Muscle layer of duodenum (tissue), 2 donors: ENCODE measurements around the gene OLFM1.

ENCODE experiments used
- H3K27ac ChIP-seq: one replicate; pipeline ENCODE4 v1.7.0; 2013; ENCODE audit warnings: mild to moderate bottlenecking, low read length
- H3K27me3 ChIP-seq: one replicate; pipeline ENCODE4 v1.7.0; 2013; ENCODE audit warnings: low read depth, mild to moderate bottlenecking, control low read depth, low read length
- H3K36me3 ChIP-seq, 2 donors: one replicate each; pipeline ENCODE4 v1.7.0; 2013; ENCODE audit warnings: low read length in 2 of 2, control low read depth in 1 of 2, mild to moderate bottlenecking in 1 of 2; ENCODE audit not compliant: insufficient read depth in 2 of 2, control insufficient read depth in 1 of 2
- H3K4me1 ChIP-seq, 2 donors: one replicate each; pipeline ENCODE4 v1.7.0; 2013; ENCODE audit warnings: low read length in 2 of 2, mild to moderate bottlenecking in 2 of 2, control low read depth in 1 of 2, moderate library complexity in 1 of 2; ENCODE audit not compliant: insufficient read depth in 2 of 2, control insufficient read depth in 1 of 2
- H3K4me3 ChIP-seq, 2 donors: one replicate each; pipeline ENCODE4 v1.7.0; 2013; ENCODE audit warnings: low read length in 2 of 2, low read depth in 1 of 2, mild to moderate bottlenecking in 1 of 2
- H3K9me3 ChIP-seq, 2 donors: one replicate each; pipeline ENCODE4 v1.7.0; 2013; ENCODE audit warnings: low read length in 2 of 2, control low read depth in 1 of 2, mild to moderate bottlenecking in 1 of 2; ENCODE audit not compliant: control insufficient read depth in 1 of 2
- donor health status: healthy.

OLFM1 gene

GRCh38 chr9:135165756-135166519 lies 78.5 kb downstream of the OLFM1 start:
- Histone ChIP-seq H3K27me3 (peaks cover 4% of the 10 kb centered on the region), H3K27ac (no peak overlapping the region), H3K36me3 (no peaks in the 10 kb centered on the region), H3K4me1 (no peaks in the 10 kb centered on the region), H3K4me3 (no peak overlapping the region), H3K9me3 (no peaks in the 10 kb centered on the region)

DNA sequence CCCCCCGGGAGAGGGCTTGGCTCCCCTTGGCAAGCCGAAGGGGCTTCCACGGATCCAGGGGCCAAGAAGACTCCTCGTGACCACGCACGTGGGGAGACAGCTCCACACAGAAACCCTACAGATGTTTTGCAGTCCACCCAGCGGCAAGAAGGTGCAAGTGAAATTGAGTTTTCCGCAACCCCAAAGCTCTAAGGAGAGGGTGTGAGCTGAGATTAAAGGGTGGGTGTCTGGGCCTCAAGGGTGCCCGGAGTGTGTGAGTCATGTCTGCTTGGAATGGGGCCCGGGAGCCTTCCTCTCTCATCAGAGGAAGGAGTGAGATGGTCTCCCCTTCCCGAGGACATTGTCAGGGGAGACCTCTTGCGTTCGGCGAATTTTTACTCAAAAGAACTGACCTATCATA lies 79.1 kb downstream of the OLFM1 start:
- H3K36me3 ChIP-seq: no peaks in the 10 kb centered on the region
- no peaks in the 10 kb centered on the region for H3K9me3 ChIP-seq
- H3K27me3 ChIP-seq: peaks cover 4% of the 10 kb centered on the region
- H3K4me1 ChIP-seq: no peaks in the 10 kb centered on the region
- H3K27ac ChIP-seq: no peak overlapping the region
- H3K4me3 ChIP-seq: no peak overlapping the region

- Histone ChIP-seq H3K36me3 (no peaks in the 10 kb centered on the region), H3K4me1 (no peaks in the 10 kb centered on the region), H3K27ac (no peak overlapping the region), H3K9me3 (no peaks in the 10 kb centered on the region), H3K27me3 (peaks cover 4% of the 10 kb centered on the region), H3K4me3 (no peak overlapping the region)
Observed at GRCh38 chr9:135167356-135167755, 79.9 kb downstream of the OLFM1 start.

DNA sequence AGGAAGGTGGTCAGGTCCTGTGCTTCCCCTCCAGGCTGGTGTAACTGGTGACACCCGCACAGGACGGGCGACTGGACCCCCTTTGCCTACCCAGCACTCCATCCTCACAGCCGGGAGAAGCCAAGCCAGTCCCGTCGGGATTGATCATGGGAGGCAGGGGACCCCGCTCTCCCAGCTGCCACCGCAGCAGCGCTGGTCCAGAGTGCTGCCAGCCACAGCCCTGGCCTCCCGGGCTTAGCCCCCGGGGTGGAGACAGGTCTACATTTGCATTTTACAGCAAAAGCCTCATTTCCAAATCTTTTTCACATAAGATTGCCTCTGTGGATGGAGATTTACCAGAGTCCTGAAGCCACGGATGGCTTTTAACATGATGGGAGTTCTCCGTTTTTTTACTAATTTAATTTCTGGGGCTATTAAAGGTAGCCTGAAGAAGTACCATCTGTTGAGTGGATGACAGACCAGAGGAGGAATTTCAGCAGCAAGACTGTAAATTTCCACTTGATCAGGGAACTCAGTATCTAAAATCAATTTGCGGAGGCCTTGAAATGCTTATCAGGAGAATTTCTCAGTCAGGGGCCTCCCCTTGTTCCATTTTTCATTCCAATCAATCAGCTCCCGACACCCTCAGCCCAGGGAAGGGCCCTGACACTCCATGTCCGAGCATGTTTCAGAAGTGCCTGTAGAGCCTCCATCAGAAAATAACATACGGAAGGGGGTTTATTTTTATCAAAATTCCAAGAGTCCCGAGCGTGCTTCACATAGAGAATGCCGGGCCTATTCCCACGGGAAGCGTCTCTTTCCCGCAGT lies 80.6 kb downstream of the OLFM1 start:
- Histone ChIP-seq H3K4me3 (no peak overlapping the region), H3K27ac (no peak overlapping the region), H3K36me3 (no peaks in the 10 kb centered on the region), H3K27me3 (peaks cover 4% of the 10 kb centered on the region), H3K9me3 (no peaks in the 10 kb centered on the region), H3K4me1 (no peaks in the 10 kb centered on the region)

- Histone ChIP-seq H3K36me3 (no peaks in the 10 kb centered on the region), H3K4me1 (no peaks in the 10 kb centered on the region), H3K4me3 (no peak overlapping the region), H3K9me3 (no peaks in the 10 kb centered on the region), H3K27ac (no peak overlapping the region), H3K27me3 (peaks cover 4% of the 10 kb centered on the region)
Observed at GRCh38 chr9:135169709-135170226, 82.3 kb downstream of the OLFM1 start.

DNA sequence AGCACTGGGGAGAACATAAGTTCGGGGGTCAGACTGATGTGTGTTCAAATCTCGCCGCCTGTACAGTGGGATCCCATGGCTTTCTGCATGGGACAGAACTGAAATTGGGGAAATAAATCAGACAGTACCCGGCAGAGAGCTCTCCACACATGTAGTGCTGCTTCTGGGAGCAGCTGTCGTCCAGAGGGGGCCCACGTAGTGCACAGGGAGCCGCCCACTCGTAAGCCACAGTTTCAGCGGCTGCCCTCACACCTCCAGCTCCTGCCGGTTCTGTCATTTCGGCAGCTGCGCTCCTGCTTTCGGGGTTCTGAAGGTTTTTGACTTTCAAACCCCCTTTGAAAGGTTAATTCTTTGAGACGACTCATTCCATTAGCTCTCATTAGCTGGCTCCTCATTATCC lies 83.1 kb downstream of the OLFM1 start:
- Histone ChIP-seq H3K4me1 (no peaks in the 10 kb centered on the region), H3K27ac (no peak overlapping the region), H3K27me3 (no peaks in the 10 kb centered on the region), H3K4me3 (no peak overlapping the region), H3K36me3 (no peaks in the 10 kb centered on the region), H3K9me3 (no peaks in the 10 kb centered on the region)
